HuH-7 (cell line): ENCODE data around the gene TEX53.
A peak's percentile ranks its signal among the peaks of the same experiment; 100 is the strongest.

Experiments
- DNase-seq: peaks from one replicate; pipeline ENCODE4 v3.0.0; 2011; ENCODE audit warnings: low spot score

TEX53 gene

GRCh38 chr9:114678795-114679194 is 21.2 kb upstream of the TEX53 start:
- no peak for DNase-seq

GRCh38 chr9:114678130-114678529 is 20.5 kb upstream of the TEX53 start:
- DNase-seq: no peak

GRCh38 chr9:114677418-114677817 is 19.8 kb upstream of the TEX53 start:
- no peak for DNase-seq

DNA sequence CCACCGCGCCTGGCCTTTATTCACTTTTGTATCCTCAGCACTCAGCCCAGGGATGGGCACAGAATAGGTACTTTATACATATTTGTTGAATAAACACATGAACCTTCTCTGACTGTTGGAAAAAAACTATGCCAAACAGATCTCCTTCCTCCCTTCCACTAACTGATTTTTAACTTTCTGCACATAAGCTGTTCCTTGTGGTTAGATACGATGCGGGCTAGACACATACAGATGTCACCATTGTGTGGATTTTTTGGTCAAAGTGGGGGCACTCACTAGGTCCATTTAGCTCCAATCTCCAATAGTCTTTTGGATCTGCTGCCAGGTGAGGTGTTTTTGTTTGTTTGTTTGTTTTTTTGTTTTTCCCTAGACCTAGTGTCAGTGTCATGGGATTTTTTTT is 19.3 kb upstream of the TEX53 start:
- DNase-seq: no peak

DNA sequence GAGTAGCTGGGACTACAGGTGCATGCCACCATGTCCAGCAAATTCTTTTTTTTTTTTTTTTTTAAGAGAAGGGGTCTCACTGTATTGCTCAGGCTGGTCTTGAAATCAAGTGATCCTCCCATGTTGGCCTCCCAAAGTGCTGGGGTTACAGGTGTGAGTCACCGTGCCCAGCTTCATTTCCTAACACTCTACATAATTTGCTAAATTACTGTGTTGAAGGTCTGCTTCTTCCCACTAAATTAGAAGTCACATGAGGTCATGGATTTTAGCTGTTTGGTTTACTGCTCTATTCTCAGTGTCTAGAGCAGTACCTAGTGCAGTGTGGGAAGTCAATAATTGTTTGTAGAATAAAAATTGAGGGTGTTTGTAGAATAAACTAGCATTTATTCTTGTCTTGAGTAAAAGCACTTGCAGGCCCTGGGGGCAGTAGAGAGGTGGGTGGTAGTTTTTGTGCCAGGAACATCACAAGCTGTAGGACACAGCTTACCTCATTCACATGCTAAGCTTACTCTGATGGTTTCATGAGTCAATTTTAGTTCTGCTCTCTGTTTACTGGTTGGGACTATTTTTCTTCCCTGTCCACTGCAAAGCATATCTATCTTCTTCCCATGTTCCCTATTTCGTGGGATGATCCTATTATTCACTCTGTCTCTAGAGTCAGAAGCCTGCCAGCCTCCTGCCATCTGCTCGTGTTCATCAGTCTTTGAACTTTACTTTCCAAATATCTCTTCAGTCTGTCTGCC is 17.4 kb upstream of the TEX53 start:
- no peak for DNase-seq

GRCh38 chr9:114674076-114674797 is 16.6 kb upstream of the TEX53 start:
- DNase-seq: no peak

- DNase-seq: no peak
Measured at GRCh38 chr9:114671605-114672004, 14.0 kb upstream of the TEX53 start.

DNA sequence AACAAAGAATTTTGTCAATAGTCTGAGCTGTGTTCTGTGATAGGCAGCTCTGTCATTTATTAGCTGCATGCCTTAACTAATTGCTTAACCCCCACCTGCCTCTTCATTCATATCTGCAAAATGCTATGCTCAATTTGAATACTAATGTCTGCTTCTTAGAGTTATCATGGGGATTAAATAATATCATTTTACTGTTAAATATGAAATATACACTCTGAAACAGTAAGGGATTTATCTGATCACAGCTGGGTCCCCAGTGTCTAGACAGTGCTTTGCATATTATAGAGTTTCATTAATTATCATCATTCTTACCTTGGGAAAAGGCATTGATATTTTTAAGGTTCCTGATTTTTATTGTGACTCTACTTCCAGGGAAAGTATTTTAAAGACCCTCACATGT is 12.4 kb upstream of the TEX53 start:
- no peak for DNase-seq

DNA sequence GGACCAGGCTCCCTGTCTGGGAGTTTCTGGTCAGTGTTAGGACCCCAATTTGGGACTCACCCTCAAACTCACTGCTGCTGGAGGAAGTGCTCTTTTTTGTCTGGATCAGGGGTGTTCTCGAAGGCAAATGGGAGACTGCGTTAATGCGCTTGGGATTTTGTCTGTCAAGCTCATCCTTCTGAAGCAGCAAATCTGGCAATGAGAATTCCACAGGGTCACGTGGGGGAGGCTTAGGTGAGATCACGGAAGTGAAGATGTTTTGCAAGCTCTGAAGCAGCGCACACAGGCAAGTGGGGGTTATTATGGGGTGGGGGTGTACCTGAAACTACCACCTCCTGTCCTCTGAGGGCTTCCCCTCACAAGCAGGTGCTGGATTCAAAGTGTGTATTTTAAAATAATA is 10.5 kb upstream of the TEX53 start:
- DNase-seq: no peak

DNA sequence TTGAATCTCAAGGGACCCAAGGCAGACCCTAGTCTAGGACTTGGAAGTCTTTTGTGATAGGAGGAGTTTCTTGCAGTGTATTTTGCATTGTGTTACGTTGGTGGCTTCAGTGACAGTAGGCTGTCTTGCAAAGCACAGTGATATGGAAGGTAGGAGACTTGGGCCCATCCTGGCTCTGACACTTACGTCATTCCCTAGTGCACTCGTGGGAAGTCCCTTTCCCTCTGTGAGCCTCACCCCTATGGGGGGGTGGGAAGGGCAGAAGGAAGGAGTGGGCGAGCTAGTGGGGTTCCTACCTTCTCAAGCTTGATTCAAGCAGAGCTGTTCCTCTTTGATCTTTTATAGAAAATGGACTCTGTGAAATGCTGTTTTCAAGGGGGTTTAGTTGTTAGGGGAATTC is 9.2 kb upstream of the TEX53 start:
- DNase-seq: no peak

DNA sequence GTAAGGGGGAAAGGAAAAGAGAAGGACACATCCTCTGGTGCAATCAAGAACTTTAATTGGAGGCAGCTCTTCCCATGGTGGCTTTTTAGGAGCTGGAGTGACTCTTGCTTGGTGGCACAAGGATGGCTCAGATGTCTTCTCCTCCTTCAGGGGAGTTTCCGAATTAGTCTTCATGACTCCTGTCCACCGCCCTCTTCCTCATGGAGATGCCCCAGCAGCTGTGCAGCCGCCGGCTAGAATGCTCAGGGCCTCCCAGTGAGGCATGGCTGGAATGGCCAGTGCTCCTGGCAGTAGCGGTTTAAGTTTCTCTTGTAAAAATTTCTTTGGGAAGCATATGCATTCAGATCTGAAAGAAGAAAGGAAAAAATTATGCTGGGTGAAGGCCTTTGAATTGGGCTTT is 8.8 kb upstream of the TEX53 start:
- DNase-seq: no peak

DNA sequence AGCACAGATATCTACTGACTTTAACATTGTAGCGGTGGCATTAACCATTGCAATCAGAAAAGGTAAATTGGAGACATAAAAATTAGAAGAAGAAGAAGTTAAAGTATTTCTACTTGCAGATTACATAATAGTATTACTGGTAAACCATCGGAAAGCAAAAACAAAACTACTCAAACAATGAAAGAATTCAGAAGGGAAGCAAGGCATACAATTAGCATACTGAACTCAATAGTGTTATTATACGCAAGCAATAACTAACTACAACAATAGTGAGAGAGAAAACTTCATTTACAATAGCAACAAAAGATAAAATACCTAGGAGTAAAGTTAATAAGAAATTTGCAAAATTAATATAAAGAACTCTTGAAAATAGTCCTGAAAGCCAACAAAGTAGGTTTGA is 6.6 kb upstream of the TEX53 start:
- no peak for DNase-seq

DNA sequence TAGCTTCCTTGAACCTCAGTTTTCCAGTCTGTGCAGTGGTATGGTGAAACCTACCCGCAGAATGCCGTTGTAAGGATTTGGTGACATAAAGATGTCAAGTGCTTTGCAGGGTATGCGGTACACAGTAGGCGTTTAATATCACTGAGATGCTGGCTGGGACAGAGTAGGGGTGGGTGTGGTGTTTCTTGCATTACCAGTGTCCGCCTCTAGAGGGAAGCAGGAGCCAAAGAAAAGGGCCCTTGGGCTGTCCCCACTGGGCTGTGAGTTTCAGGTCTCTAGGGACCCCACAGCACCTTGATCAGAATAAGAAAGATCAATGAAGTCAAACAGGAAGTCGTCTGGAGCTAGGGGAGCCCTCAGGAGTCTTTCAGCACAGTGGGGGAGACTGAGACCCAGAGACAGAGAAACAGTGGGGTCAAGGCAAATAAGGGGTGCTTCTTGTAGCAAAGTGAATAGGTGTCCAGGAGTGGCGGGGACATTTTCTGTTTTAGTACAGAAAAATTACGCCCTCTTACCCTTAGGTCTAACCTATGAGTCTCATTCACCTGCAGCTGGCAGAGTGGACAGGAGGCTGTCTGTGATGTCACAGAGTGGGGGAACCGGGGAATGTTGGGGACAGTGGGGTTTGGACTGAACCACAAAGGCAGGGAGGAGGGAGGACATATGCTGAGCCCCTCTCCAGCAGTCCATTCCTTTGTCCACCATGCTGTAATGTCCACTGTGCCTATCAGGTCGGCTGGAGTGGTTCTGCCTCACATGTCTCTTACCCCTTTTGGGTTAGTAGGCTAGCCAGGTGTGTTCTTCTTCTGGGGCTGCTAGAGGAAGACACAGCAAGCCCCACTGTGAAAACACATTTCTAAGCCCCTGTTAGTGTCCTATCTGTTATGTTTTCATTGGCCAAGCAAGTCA is 4.7 kb upstream of the TEX53 start:
- peak; percentile 79 for DNase-seq

GRCh38 chr9:114656301-114656700 is 1.3 kb downstream of the TEX53 start:
- no peak for DNase-seq

- no peak for DNase-seq
Measured at GRCh38 chr9:114655689-114656088, 1.9 kb downstream of the TEX53 start.

DNA sequence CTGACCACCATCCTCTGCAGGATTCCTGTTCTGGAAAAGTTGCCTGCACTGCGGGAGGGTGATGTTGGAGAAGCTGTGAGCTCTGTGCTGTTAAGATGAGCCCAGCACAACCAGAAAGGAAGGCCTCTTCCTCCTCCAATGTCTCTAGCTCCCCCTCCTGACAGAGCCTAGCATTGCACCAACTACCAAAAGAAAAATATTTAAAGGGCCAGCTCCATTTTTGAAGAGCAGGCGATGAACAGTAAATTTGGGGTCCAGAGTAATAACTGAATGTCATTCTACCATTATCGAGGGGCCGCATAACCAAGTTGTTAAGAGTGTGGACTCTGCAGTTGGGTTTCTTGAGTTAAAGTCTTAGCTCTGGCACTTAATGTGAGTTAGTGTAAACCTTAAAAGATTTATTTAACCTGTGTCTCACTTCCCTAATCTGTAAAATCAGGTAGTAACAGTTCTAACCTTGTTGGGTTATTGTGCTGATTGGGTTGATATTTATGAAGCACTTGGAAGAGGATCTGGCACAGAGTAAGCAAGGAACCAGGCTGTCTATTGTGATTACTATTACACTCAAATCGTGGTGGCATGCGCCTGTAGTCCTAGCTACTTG is 3.9 kb downstream of the TEX53 start:
- DNase-seq: peak; percentile 61

DNA sequence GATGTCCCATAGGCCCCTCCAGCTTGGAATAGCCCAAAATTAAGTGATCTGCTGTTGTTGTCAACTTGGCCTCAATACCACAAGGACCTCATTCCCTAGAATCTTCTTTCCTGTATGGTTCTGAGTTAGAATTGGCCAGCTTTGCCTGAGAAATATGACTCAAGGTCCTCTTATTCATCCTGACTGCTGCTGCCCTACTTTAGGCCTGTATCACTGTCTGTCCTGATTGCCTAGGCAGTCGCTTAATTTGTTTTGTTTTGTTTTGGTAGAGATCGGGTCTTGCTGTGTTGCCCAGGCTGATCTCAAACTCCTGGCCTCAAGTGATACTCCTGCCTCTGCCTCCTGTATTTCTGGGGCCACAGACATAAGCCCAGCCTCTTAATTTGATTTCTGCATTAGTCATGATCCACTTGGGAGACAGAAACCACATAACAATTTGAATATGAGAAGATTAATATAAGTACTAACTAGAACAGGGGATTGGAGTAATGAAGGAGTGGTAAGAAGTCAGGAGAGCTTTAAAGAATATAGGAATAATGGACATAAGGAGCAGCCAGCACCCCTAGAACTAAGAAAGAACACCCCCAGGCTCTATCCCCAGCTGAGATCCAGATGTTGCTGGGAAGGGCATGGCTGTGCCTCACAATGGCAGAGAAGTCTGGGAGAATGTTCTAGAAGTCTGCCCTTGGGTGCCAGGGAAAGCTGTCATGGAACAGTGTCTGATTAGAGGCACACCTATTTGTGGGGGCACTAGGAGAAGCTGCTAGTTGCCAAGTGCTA is 4.6 kb downstream of the TEX53 start:
- DNase-seq: no peak

DNA sequence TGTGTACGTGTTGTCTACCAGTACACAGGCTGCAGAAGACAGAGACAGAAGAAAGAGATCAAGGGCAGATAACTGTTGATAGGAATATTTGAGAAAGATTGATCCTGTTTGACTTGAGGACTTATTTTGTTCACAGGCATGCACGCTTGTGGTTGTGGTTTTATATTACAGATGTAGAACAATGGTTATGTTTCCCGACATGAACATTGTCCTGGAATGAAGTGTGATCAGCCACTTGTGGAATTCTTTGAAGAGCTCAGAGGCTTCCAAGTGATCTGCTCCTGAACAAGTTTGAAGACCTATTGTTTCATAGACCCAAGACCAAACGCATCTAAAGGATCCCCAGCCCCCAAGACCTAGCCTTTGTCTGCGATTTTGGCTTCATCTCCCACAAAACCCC is 13.7 kb downstream of the TEX53 start:
- DNase-seq: no peak

DNA sequence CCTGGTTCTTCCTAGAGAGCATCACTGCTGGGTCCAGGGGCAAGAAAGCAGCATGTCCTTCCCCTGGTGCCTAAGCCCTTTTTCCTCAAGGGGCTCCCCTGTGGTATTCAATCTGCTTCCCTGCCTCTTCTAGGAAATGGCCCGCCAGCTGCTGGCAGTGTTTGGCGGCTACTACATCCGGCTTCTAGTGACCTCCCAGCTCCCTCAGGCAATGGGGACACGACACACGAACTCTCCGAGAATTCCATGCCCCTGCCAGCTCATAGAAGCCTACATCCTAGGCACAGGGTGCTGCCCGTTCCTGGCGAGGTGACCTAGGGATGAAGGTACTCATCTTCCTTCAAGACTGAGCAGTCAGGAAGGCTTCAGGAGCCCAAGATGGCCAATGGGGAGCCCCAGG is 14.6 kb downstream of the TEX53 start:
- DNase-seq: no peak

DNA sequence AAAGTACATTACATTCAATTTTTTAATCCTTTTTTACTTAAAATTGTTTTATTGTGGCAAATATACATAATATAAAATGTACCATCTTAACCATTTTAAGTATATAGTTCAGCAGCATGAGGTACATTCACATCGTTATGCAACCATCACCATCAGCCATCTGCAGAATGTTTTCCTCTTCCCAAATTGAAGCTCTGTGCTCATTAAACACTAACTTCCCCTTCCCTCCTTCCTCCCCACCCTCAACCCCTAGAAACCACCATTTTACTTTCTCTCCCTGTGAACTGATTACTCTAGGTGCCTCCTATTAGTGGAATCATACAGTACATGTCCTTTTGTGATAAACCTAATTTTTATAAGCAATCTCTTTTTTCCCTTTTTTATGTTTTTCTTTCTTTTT is 15.6 kb downstream of the TEX53 start:
- DNase-seq: no peak

DNA sequence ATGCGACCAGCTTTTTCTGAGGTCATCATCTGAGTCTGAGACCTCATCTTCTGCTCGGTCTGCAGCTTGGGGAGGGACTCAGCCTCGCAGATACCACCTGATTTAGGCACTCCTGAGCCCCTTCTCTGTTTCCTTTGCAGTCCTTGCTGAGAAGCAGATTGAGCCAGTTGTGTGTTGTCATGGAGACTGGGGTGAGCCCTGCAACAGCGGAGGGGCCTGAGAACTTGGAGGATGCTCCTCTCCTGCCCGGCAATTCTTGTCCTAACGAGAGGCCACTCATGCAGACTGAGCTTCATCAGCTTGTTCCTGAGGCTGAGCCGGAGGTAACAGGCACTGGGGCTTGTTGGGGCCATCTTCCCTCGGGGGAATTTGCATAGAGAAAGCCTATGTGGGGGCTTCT is 19.2 kb downstream of the TEX53 start:
- DNase-seq: no peak

GRCh38 chr9:114634387-114634786 is 23.2 kb downstream of the TEX53 start:
- no peak for DNase-seq
